Smooth muscle cell (in vitro differentiated cells): ENCODE measurements around the gene CCSAP. TPM values are rescaled to one million over a fixed set of nuclear protein-coding genes. Genes with fewer than 3 reads are reported as not detected.

ENCODE experiments used
- DNase-seq: peaks from one replicate; lab custom pipeline; 2025; ENCODE audit not compliant: unreplicated experiment; lab: John Stamatoyannopoulos, UW
- H2AFZ ChIP-seq: fragments of 200-600 bp; sonication (generic); 2 replicates; pipeline ENCODE4 v1.6.0; 2016; ENCODE audit warnings: antibody characterized with exemption, low read depth, mild to moderate bottlenecking
- H3F3A ChIP-seq: fragments of 200-600 bp; sonication (generic); 2 replicates; pipeline ENCODE4 v1.6.0; 2017; ENCODE audit warnings: antibody characterized with exemption, low read depth
- H3K27ac ChIP-seq: fragments of 200-600 bp; sonication (generic); 2 replicates; pipeline ENCODE4 v1.5.1; 2016; ENCODE audit warnings: low read depth, mild to moderate bottlenecking
- H3K27me3 ChIP-seq: fragments of 200-600 bp; sonication (generic); 2 replicates; pipeline ENCODE4 v1.6.1; 2016; ENCODE audit warnings: low read depth, mild to moderate bottlenecking
- H3K36me3 ChIP-seq: fragments of 200-600 bp; sonication (generic); 2 replicates; pipeline ENCODE4 v1.5.1; 2016; ENCODE audit warnings: low read depth
- H3K4me1 ChIP-seq: fragments of 200-600 bp; sonication (generic); 2 replicates; pipeline ENCODE4 v1.5.1; 2016; ENCODE audit warnings: low read depth
- H3K4me2 ChIP-seq: fragments of 200-600 bp; sonication (generic); 2 replicates; pipeline ENCODE4 v1.6.0; 2016; ENCODE audit warnings: mild to moderate bottlenecking
- H3K4me3 ChIP-seq: fragments of 200-600 bp; sonication (generic); 2 replicates; pipeline ENCODE4 v1.5.1; 2016; ENCODE audit warnings: mild to moderate bottlenecking
- H3K79me2 ChIP-seq: fragments of 200-600 bp; sonication (generic); 2 replicates; pipeline ENCODE4 v1.6.0; 2016; ENCODE audit warnings: low read depth, mild to moderate bottlenecking
- H3K9ac ChIP-seq: fragments of 200-600 bp; sonication (generic); 2 replicates; pipeline ENCODE4 v1.6.0; 2016; ENCODE audit warnings: low read depth
- H3K9me3 ChIP-seq: fragments of 200-600 bp; sonication (generic); replicated peaks from 2 replicates; pipeline ENCODE4 v1.5.1; 2016; ENCODE audit warnings: low read depth
- H4K20me1 ChIP-seq: fragments of 200-600 bp; sonication (generic); 2 replicates; pipeline ENCODE4 v1.6.0; 2016; ENCODE audit warnings: low read depth
- WGBS: methylation state at CpG from one replicate; pipeline ENCODE4 v1.1.7; 2016; ENCODE audit warnings: low lambda C conversion rate; 5-methylcytosine and 5-hydroxymethylcytosine counted together
- polyA plus RNA-seq: library from polyadenylated mRNA; unstranded; fragments of >200 nt; fragmentation: Nextera tagmentation; extraction: Ambion mirVana; gene quantifications from 2 replicates; pipeline ENCODE4 v1.2.1, GENCODE V29; 2016
- total RNA-seq: library from RNA; depleted of rRNA; stranded (reverse); fragments of >200 nt; gene quantifications from 2 replicates; pipeline ENCODE4 v1.2.3, GENCODE V29; 2014
- TF ChIP-seq, protein P1 (sequence below): fragments of 200-600 bp; sonication (generic); IDR thresholded peaks from 2 replicates; pipeline ENCODE4 v1.5.1; 2017; ENCODE audit warnings: borderline replicate concordance, mild to moderate bottlenecking, antibody characterized with exemption; ENCODE audit not compliant: insufficient read depth, poor library complexity, severe bottlenecking

CCSAP gene
- total and polyA plus RNA-seq, 2 experiments from 2014 or later, result 2.5 to 12.0 TPM

DNA sequence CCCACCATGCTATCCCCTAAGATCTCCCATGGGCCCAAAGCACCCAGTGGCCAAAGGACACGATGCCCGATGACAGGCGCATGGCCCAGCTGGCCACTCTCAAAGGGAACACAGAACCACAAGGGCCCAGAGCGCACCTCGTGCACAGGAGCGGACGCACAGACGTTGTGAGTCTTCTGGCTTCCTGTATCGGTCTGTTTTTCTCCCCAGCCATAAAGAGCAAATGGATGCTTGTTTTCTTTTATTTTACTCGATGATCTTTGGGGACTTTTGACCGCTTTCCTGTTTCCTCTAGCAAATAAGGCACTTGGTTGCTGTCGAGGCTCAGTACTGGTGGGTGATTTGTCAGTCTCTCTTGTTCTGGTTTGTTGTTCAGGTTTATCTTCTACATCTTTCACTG is 16.2 kb downstream of the CCSAP start:
- TF ChIP-seq, protein P1, sequence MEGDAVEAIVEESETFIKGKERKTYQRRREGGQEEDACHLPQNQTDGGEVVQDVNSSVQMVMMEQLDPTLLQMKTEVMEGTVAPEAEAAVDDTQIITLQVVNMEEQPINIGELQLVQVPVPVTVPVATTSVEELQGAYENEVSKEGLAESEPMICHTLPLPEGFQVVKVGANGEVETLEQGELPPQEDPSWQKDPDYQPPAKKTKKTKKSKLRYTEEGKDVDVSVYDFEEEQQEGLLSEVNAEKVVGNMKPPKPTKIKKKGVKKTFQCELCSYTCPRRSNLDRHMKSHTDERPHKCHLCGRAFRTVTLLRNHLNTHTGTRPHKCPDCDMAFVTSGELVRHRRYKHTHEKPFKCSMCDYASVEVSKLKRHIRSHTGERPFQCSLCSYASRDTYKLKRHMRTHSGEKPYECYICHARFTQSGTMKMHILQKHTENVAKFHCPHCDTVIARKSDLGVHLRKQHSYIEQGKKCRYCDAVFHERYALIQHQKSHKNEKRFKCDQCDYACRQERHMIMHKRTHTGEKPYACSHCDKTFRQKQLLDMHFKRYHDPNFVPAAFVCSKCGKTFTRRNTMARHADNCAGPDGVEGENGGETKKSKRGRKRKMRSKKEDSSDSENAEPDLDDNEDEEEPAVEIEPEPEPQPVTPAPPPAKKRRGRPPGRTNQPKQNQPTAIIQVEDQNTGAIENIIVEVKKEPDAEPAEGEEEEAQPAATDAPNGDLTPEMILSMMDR, result no peak
- no peak overlapping the region for H3K4me3 ChIP-seq
- peaks cover 5% of the 10 kb centered on the region for H3K79me2 ChIP-seq
- H3K9ac ChIP-seq, result no peak overlapping the region
- WGBS, result 99% methylated on average over 12 of the region's 12 CpGs
- H3K27ac ChIP-seq, result no peak overlapping the region
- no peaks in the 10 kb centered on the region for H3K9me3 ChIP-seq
- no peaks in the 10 kb centered on the region for H3K4me1 ChIP-seq
- no peaks in the 10 kb centered on the region for H4K20me1 ChIP-seq
- no peaks in the 10 kb centered on the region for H3F3A ChIP-seq
- no peaks in the 10 kb centered on the region for H3K27me3 ChIP-seq
- H3K4me2 ChIP-seq, result no peak overlapping the region
- no peak overlapping the region for H2AFZ ChIP-seq
- DNase-seq, result no peak
- no peaks in the 10 kb centered on the region for H3K36me3 ChIP-seq

DNA sequence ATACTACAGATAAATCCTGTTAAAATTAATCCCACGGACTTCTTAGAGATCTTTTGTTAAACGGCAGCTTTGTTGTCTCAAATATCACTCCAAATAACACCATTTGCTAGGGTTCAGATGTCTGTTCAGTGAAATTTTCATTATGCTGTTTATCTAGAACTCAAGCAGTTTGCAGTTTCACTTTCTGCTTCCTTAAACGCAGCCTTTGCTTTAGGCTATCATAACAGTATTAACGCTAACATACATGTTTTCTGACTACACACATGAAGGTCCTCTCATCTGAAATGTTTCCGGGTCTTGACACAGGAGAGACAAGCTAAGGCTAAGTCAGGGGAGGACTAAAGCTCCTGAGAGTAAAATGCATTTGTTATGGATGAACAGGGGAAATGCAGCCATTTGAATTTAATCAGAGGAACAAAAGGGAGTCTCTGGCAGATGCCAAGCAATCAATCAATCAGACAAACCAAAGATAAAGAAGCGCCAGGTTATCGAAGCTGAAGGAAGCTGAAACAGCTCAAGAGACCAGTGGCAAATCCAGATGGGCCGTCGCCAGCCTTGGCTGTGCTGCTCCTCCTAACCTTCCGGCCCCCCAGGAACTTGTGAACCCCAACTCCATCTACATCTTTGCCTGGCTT is 16.9 kb downstream of the CCSAP start:
- Histone ChIP-seq H4K20me1 (no peaks in the 10 kb centered on the region), H3K27ac (no peak overlapping the region), H3K27me3 (no peaks in the 10 kb centered on the region), H3K36me3 (no peaks in the 10 kb centered on the region), H3K9me3 (no peaks in the 10 kb centered on the region), H3K4me3 (no peak overlapping the region), H3K9ac (no peak overlapping the region), H3K79me2 (peaks cover under 1% of the 10 kb centered on the region), H3K4me1 (no peaks in the 10 kb centered on the region), H2AFZ (no peak overlapping the region), H3K4me2 (no peak overlapping the region), H3F3A (no peaks in the 10 kb centered on the region)
- DNase-seq, result no peak
- WGBS, result 94% methylated on average over 10 of the region's 10 CpGs
- TF ChIP-seq, protein P1, result no peak

DNA sequence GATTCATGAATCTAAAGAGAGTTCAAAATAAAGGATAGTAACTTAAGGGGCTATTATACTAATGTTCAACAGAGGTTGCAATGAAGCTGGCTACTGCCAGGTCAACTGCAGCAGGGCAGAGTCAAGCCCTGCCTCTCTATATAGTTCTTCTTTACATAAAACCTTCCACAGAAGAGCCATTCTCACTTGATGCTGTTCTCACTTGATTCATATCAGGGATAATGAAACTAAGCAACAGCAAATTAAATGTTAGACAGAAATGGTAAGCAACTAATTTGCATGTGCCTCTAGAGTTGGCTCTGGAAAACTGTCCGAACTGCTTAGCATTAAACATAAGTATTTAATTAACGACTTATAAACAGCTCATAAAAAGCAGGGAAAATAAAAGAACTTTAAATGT is 17.4 kb downstream of the CCSAP start:
- Histone ChIP-seq H3K4me3 (no peak overlapping the region), H3K36me3 (no peaks in the 10 kb centered on the region), H3K4me1 (no peaks in the 10 kb centered on the region), H4K20me1 (no peaks in the 10 kb centered on the region), H3K27ac (no peak overlapping the region), H3K79me2 (no peaks in the 10 kb centered on the region), H3K4me2 (no peak overlapping the region), H3K9ac (no peak overlapping the region), H2AFZ (no peak overlapping the region), H3K27me3 (no peaks in the 10 kb centered on the region), H3F3A (no peaks in the 10 kb centered on the region), H3K9me3 (no peaks in the 10 kb centered on the region)
- DNase-seq, result no peak
- TF ChIP-seq, protein P1, result no peak
- 92% methylated on average over 2 of the region's 2 CpGs for WGBS
